Stimulated activated naive CD8-positive, alpha-beta T cell treated with anti-CD3 and anti-CD28 coated beads, Interleukin-15, Interleukin-2, amounts not matched to agents 100 U/mL and 50 U/mL, for 24 hours (primary cell): ENCODE data around the gene GHRH.

Source experiments
- ATAC-seq: fragments of 150-1000 bp; cut with Tn5 transposase; one replicate; pipeline ENCODE4 v1.10.0; 2021
- DNase-seq: peaks from one replicate; pipeline ENCODE4 v3.0.0; 2021

GHRH gene

GRCh38 chr20:37204056-37204455 lies 57.6 kb downstream of the GHRH start:
- ATAC-seq (no peak), DNase-seq (no peak)

GRCh38 chr20:37202267-37202943 lies 59.2 kb downstream of the GHRH start:
- ATAC-seq = no peak
- peak; percentile 21 for DNase-seq

- ATAC-seq = no peak
- DNase-seq = no peak
These were observed 59.8 kb downstream of the GHRH start for GRCh38 chr20:37201827-37202162.
